NCI-H446 treated with DMSO at 0.1 percent for 48 hours (cell line): ENCODE measurements around the gene SALL1.

Source experiments
- DNase-seq: peaks from one replicate; lab custom pipeline; 2025; lab: John Stamatoyannopoulos, UW

SALL1 gene

DNA sequence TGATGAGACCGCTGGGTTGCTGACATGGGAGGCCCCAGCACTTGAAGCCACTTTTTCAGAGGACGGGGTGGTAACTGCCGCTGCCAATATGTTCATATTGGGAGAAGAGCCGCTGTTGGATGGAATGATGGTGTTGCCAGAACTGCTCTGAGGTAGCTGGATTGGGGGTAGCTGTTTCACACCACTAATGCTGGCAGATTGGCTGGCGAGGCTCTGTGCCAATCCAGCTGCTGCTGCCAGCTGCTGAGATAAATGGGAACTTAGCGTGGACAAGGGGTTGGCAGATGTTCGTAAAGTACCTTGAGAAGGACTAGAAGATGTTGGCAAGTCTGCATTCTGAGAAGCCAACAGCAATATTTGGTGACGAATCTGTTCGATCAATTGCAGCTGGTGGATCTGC lies 10.0 kb downstream of the SALL1 start:
- no peak for DNase-seq

DNA sequence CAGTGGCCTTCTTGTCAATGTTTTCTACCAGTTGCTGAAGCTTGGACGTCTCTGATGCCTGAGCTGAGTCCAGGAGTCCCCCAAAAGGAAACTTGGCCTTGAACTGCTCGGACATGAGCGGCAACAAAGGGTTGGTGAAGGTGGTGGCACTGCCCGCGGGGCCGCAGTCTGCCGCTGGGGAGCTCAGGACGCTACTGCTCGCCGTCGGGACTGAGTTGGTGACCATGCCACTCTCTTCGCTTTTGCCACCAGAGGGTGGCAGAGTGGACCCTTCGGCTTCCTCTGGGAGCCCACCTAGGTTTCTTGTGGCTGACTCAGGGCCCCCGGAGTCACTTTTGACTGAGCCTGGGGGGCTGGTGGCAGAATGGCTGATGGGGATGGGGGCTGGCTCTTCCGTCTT lies 11.0 kb downstream of the SALL1 start:
- no peak for DNase-seq

DNA sequence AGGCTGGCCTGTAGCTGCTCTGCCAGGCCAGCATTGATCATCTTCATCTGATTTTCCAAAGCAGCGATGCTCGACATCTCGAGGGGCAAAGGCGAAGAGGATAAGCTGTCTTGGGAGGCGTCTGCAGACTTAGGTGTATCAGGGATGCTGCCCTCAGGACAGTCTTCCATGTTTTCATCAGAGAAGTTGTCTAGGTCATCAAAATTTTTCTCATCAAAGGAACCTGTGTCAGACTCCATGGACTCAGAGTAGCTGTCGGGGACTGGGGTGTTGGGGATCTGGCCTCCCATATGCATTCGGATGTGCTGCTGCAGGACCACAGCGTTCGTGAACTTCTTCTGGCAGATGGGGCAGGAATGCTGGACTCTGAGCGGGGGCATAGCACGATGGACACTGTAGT lies 11.5 kb downstream of the SALL1 start:
- DNase-seq: no peak

DNA sequence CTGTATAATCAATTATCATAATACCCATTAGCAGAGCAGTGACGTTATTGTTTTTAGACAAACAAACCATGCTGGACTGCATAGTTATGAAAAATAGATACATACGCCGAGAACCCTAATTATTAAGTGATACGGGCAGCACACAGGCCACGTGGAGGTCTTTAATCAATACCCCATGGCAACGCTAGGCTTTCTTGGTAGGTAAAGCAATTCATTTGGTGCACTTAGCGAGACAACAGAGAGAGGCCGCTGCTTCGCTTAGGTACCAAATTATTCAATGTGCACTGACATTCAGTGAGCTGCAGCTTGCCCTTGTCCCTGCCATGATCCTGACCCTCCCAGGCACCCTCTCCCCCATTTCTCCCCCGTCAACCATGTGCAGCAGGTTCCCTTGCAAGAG lies 12.9 kb downstream of the SALL1 start:
- no peak for DNase-seq

DNA sequence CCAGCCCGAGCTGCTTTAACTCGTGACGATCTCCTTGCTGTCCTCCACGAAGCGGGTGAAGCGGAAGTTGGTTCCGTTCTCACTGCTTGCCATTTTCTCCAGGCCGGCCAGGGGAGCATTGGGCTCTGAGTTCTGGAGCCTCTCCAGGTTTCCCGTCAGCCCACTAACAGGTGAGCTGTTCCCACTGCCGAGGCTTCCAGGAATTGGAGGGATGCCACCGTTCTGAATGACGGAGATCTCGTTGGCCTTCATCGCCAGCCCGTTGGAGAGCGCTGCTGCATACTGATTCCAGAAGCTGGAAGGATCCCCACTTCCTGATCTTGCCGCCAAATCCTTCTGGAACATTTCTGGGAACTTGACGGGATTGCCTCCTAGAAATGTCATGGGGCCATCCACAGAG lies 14.0 kb downstream of the SALL1 start:
- DNase-seq: no peak

GRCh38 chr16:51134876-51135275 lies 16.2 kb downstream of the SALL1 start:
- no peak for DNase-seq

DNA sequence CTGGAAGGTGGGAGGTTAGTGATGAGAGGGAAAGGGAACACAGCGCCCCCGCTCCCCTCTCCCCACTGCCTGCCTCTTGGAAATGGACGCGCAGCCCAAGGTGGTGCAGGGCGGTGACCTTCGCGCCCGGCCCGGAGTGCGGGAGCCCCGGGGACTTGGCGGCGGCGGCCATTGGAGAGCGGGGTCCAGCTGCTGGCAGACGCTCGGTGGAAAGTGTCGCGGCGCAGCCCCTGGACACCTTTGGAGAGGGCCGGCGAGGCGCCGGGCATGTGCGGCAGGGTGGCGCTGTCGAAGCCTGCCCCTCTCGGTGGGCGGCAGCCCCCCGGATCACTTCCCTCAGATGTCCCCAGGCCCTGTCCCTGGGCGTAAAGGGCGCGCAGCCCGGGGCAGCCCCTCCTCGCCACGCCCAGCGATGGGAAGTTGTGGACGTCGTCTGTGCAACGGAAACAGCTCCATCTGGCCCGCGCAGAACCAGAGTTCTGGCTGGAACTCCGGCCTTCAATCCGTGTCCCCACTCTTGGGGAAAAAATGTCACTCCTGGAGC lies 16.7 kb downstream of the SALL1 start:
- DNase-seq: no peak

GRCh38 chr16:51133688-51134087 lies 17.4 kb downstream of the SALL1 start:
- no peak for DNase-seq

- DNase-seq: no peak
Observed at GRCh38 chr16:51133183-51133582, 17.9 kb downstream of the SALL1 start.

DNA sequence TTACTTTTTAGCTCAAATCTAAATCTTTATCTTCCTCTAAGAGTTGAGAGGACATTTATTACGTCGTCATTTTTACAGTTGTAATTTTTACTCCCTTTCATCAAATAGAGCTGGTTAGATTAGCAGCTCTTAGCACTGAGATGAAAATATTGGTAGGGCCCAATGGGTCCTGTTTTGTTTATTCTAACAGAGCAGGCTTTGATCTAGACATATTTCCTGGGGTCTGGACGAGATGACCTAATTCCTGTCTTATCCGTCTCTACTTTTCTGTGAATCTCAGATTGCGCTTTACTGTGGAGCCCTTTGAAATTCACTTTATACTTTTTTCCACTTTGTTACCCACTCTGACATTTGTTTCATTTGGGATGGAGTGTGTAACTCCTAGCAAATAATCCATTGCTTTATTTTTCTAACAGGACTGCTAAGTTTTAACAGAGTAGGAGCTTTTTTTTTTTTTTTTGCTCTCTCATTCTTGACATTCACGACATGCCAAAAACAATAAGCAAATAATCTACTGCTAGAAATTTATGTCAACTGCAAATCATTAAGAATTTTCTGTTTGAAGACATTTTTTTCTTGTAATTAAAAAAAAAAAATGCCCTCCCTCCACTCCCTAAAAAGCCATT lies 18.5 kb downstream of the SALL1 start:
- DNase-seq: no peak

GRCh38 chr16:51131619-51132018 lies 19.5 kb downstream of the SALL1 start:
- DNase-seq: no peak

- DNase-seq: no peak
Observed at GRCh38 chr16:51129105-51129504, 22.0 kb downstream of the SALL1 start.

DNA sequence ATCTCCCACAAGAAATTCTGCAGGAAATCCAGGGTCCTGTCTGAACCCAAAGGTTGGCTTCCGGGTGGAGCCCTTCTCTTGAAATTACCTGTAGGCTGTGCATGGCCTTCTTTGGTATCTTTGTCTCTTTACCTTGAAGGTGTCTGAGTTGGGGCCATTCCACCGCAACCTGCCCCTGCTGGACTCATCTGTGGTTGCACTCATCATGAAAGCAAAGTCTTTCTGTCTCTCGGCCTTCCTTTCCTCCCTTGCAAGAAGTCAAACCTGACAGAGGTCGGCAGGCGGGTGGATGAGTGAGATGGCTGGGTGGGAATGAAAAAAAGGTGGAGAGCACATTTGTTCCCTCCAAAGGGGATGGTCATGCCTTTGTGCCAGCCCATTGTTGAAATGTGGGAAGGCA lies 25.1 kb downstream of the SALL1 start:
- no peak for DNase-seq

- DNase-seq: no peak
Observed at GRCh38 chr16:51124896-51125295, 26.2 kb downstream of the SALL1 start.

- no peak for DNase-seq
Observed at GRCh38 chr16:51121850-51122249, 29.2 kb downstream of the SALL1 start.

GRCh38 chr16:51120730-51121347 lies 30.2 kb downstream of the SALL1 start:
- DNase-seq: no peak

DNA sequence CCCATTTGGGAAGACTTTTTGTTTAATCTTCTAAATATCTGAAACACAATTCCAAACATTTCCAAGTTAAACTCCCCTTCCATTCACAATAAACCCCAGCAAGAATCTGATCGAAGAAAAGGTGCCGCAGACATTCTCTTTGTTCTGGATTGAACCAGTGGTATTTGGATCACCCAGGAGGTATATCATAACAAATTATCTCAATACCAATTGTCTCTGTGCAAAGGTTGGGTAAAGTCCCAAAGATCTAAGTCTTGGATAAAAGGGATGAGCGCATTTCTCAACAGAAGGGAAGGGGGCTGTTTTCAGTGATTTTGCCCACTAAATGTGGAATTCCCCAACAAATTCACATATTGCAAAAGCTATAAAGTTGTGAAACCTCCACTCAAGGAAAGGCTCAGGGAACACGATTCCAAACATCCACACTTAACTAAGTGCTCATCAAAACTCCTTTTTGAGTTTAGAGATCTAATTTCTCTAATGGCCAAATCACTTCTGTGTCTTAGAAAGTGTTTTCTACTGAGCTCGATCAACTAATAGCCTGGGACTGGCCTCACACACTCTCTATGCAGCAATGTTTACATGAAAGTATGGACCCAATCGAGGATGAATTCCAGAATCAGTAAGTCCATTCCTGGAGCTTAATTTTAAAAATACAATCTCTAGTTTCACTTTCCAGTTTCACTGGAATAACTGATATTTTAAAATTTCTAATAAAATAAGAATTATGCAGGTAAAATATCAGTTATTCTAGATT lies 30.9 kb downstream of the SALL1 start:
- no peak for DNase-seq

DNA sequence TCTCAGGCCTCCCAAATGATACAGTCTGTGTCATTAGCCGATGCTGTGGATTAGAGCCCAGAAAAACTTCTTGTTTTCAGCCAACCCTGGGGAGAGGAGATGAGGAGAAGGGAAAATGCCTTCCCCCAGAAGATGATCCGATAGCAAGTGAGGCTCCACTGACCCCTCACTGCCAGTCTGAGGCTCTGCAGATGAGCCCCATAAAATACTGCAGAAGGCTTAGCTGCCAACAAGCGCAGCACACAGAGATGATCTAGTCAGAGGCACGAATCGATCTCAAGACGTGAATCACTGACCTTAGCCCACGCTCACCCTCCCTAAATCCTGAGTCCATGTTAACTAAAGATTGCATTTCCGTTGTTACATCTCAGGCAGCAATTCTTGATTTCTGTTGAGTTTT lies 31.5 kb downstream of the SALL1 start:
- DNase-seq: no peak

DNA sequence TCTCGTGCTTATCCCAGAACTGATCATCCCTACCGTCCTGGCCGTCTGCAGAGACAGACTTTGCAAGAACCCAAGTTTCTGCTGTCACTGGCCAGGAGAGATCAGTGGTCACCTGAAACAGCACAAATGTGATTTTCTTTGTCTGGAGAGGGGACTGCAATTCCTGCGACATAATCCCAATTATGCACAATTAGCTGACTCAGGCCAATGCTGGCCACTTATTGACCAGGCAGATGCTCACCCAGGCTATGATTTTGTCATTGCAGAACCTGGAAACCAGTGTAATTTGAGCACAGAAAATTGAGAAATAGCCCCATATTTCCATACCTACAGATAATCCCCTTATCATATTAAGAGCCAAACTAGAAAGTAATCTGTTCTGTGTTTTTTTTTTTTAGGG lies 34.7 kb downstream of the SALL1 start:
- no peak for DNase-seq

DNA sequence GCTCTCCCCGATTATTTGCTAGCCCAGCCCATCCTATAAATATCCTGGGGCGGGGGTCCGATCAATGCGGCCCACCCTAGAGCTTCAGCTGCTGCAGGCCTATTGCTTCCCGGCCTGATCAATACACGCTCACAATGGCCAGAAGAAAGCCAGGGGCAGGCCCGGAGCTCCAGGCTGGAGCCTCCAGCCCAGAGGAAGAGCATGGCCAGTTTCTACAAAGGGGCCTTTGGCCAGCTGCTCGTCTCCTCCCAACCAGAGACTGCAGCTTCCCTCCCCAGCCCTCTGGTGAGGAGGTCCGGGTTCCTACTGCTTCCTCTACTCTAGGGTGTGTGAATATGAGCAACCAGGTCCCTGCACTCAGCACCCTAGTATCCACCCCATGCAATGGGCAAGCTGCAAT lies 36.7 kb downstream of the SALL1 start:
- DNase-seq: no peak

DNA sequence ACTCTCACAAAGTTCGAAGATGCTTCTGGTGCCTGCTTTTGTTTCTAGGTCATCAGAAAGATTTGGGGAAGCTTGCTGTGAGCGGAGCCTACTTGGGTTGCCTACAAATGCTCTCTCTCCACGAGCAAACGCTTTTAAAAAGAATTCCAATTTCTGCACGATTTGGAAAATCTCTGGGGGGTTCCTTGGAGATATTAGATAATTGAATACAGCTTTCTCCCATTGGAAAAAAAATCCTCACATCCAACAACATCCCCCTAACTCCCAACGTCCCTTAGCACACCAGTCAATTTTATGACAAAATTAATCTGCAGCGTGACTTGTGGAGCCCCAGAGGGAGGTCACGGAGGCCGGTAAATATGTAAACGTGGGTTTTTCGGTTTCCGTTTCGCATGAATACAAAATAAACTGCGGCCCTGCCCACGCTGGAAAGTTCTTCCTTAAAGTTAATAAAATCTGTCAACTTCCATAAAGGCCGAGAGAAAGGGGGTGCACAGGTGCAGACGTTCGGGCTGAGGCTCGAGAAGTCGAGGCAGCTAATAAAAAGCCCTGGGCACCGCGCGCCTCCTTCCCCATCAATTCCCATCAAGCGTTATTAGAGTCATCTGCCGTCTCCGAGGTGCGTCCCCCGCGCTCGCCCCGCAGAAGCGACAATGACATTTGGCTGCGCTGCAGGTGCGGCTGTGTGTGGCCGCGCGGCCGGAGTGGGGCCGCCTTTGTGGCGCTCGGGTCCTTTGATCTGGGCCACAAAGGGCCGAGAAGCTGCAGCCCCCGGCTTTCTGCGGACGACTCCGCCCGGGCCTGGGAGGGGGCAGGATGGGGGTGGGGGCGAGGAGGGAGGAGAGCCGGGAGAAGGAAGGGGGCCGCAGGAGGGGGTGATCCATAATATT lies 37.6 kb downstream of the SALL1 start:
- DNase-seq: no peak

- DNase-seq: no peak
Observed at GRCh38 chr16:51112323-51112722, 38.7 kb downstream of the SALL1 start.
